Measurements from ENCODE around the gene SCN3B. TPM values are rescaled to one million over a fixed set of nuclear protein-coding genes. Genes with fewer than 3 reads are reported as not detected.

The SCN3B gene
- polyA plus RNA-seq, 1 donor (not counting 4 experiments of a cell fraction or from before 2014, with no cell fraction given): 0.08 TPM

DNA sequence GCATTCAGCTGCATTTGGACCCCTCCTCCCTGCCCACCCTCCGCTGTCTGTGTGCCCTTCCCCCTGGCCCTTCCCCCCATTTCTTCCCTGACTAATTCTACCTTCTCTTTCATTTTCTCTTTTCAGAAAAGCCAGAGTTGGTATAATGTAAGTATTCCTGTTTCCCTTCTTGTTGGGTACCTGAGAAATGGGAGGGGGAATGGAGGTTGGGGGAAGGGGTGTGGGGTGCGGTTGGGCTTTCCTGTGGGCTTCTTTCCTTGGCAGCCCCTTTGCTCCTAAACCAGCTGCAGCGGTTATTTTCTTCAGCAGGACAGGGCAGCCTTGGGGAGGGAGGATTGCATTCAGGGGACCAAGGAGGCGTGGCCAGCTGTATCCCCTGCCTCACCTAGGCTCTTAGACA is 70.2 kb downstream of the SCN3B start:
- no peak for FAIRE-seq
- no peak overlapping the region for H3K4me3 ChIP-seq (ENCODE audit: control insufficient read depth in 2 of 3, extremely low read depth in 1 of 3, insufficient read depth in 2 of 3, low read depth in 1 of 3, low read length in 3 of 3)
- no peaks in the 10 kb centered on the region for H3K4me1 ChIP-seq (ENCODE audit: control insufficient read depth, extremely low read depth, insufficient read depth, low read length)
- no peaks in the 10 kb centered on the region for H4K20me1 ChIP-seq (ENCODE audit: control insufficient read depth, extremely low read depth, insufficient read depth, low read length)
- DNase-seq (ENCODE audit: low read depth, low spot score): no peak
- H3K36me3 ChIP-seq (ENCODE audit: control insufficient read depth in 2 of 2, extremely low read depth in 1 of 2, insufficient read depth in 2 of 2, low read length in 2 of 2): no peaks in the 10 kb centered on the region
- H3K9ac ChIP-seq (ENCODE audit: control insufficient read depth, extremely low read depth, insufficient read depth, low read length): no peak overlapping the region
- no peak overlapping the region for H3K4me2 ChIP-seq (ENCODE audit: control insufficient read depth, extremely low read depth, insufficient read depth, low read depth, low read length)
- no peaks in the 10 kb centered on the region for H3K79me2 ChIP-seq (ENCODE audit: control insufficient read depth, insufficient read depth, low read length)
- dilution Hi-C loops (cut with MboI; ENCODE audit: extremely low pct_ligation_motif_present, low sequenced_read_pairs): no loop called here
- H2AFZ ChIP-seq (ENCODE audit: control insufficient read depth, low read length): no peak overlapping the region
- no peaks in the 10 kb centered on the region for H3K9me1 ChIP-seq (ENCODE audit: control insufficient read depth, extremely low read depth, insufficient read depth, low read length)
- TF ChIP-seq EZH2 (IDR thresholded peaks at IDR 0.05; ENCODE audit: low read length): no peak
- TF ChIP-seq, protein P1, sequence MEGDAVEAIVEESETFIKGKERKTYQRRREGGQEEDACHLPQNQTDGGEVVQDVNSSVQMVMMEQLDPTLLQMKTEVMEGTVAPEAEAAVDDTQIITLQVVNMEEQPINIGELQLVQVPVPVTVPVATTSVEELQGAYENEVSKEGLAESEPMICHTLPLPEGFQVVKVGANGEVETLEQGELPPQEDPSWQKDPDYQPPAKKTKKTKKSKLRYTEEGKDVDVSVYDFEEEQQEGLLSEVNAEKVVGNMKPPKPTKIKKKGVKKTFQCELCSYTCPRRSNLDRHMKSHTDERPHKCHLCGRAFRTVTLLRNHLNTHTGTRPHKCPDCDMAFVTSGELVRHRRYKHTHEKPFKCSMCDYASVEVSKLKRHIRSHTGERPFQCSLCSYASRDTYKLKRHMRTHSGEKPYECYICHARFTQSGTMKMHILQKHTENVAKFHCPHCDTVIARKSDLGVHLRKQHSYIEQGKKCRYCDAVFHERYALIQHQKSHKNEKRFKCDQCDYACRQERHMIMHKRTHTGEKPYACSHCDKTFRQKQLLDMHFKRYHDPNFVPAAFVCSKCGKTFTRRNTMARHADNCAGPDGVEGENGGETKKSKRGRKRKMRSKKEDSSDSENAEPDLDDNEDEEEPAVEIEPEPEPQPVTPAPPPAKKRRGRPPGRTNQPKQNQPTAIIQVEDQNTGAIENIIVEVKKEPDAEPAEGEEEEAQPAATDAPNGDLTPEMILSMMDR (optimal IDR thresholded peaks at IDR 0.05 in 1 of 3, IDR thresholded peaks at IDR 0.05 in 1 of 3, conservative IDR thresholded peaks at IDR 0.05 in 1 of 3; ENCODE audit: extremely low read depth in 1 of 3, insufficient read depth in 2 of 3, low read length in 3 of 3): no peak
- peaks cover 20% of the 10 kb centered on the region for H3K27me3 ChIP-seq (ENCODE audit: control insufficient read depth, extremely low read depth, insufficient read depth, low read length)
- H3K9me3 ChIP-seq (ENCODE audit: control insufficient read depth, low read depth, low read length): no peaks in the 10 kb centered on the region
- no peak overlapping the region for H3K27ac ChIP-seq (ENCODE audit: control insufficient read depth, insufficient read depth, low read length)

DNA sequence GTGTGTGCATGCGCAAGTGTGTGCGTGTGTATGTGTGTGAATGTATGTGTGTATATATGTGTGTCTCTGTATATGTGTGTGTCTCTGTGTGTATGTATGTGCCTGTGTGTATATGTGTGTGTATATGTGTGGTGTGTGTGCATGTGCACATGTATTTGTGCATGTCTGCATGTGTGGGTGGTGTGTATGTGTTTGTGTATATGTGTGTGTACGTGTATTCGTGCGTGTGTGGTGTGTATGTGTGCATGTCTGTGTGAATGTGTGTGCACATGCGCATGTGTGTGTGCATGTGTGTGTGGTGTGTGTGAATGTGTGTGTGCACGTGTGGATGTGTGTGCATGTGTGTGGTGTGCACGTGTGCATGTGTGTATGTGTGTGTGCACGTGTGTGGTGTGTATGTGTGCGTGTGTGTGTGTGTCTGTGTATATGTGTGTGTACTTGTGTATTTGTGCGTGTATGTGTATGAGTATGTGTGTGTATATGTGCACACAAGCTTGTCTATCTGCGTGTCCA is 71.4 kb downstream of the SCN3B start:
- no peak overlapping the region for H3K4me2 ChIP-seq (ENCODE audit: control insufficient read depth, extremely low read depth, insufficient read depth, low read depth, low read length)
- dilution Hi-C loops (cut with MboI; ENCODE audit: extremely low pct_ligation_motif_present, low sequenced_read_pairs): no loop called here
- peaks cover 18% of the 10 kb centered on the region for H3K27me3 ChIP-seq (ENCODE audit: control insufficient read depth, extremely low read depth, insufficient read depth, low read length)
- no peak overlapping the region for H3K4me3 ChIP-seq (ENCODE audit: control insufficient read depth in 2 of 3, extremely low read depth in 1 of 3, insufficient read depth in 2 of 3, low read depth in 1 of 3, low read length in 3 of 3)
- DNase-seq (ENCODE audit: low read depth, low spot score) (no peak), FAIRE-seq (no peak)
- H3K9ac ChIP-seq (ENCODE audit: control insufficient read depth, extremely low read depth, insufficient read depth, low read length): no peak overlapping the region
- no peaks in the 10 kb centered on the region for H4K20me1 ChIP-seq (ENCODE audit: control insufficient read depth, extremely low read depth, insufficient read depth, low read length)
- no peak overlapping the region for H2AFZ ChIP-seq (ENCODE audit: control insufficient read depth, low read length)
- TF ChIP-seq, protein P1 (optimal IDR thresholded peaks at IDR 0.05 in 1 of 3, IDR thresholded peaks at IDR 0.05 in 1 of 3, conservative IDR thresholded peaks at IDR 0.05 in 1 of 3; ENCODE audit: extremely low read depth in 1 of 3, insufficient read depth in 2 of 3, low read length in 3 of 3): no peak
- no peak for TF ChIP-seq EZH2 (IDR thresholded peaks at IDR 0.05; ENCODE audit: low read length)
- H3K9me1 ChIP-seq (ENCODE audit: control insufficient read depth, extremely low read depth, insufficient read depth, low read length): no peaks in the 10 kb centered on the region
- no peaks in the 10 kb centered on the region for H3K4me1 ChIP-seq (ENCODE audit: control insufficient read depth, extremely low read depth, insufficient read depth, low read length)
- H3K9me3 ChIP-seq (ENCODE audit: control insufficient read depth, low read depth, low read length): no peaks in the 10 kb centered on the region
- H3K79me2 ChIP-seq (ENCODE audit: control insufficient read depth, insufficient read depth, low read length): no peaks in the 10 kb centered on the region
- H3K36me3 ChIP-seq (ENCODE audit: control insufficient read depth in 2 of 2, extremely low read depth in 1 of 2, insufficient read depth in 2 of 2, low read length in 2 of 2): no peaks in the 10 kb centered on the region
- H3K27ac ChIP-seq (ENCODE audit: control insufficient read depth, insufficient read depth, low read length): no peak overlapping the region
